Measurements from ENCODE around the gene DNAI2. TPM values are rescaled to one million over a fixed set of nuclear protein-coding genes. Genes with fewer than 3 reads are reported as not detected.

Gene DNAI2
- total RNA-seq, 1 donor from 2014 or later, result not detected

- H3K36me3 Mint-ChIP-seq (ENCODE audit: unreplicated experiment), result peaks cover 5% of the 10 kb centered on the region
- no peak for DNase-seq
- H3K4me1 Mint-ChIP-seq (ENCODE audit: low read depth, unreplicated experiment), result peaks cover 43% of the 10 kb centered on the region
- H3K9me3 Mint-ChIP-seq (ENCODE audit: unreplicated experiment), result peaks cover 38% of the 10 kb centered on the region
- H3K27ac Mint-ChIP-seq (ENCODE audit: unreplicated experiment), result peak overlapping the region; percentile 34
- TF ChIP-seq, protein P1, sequence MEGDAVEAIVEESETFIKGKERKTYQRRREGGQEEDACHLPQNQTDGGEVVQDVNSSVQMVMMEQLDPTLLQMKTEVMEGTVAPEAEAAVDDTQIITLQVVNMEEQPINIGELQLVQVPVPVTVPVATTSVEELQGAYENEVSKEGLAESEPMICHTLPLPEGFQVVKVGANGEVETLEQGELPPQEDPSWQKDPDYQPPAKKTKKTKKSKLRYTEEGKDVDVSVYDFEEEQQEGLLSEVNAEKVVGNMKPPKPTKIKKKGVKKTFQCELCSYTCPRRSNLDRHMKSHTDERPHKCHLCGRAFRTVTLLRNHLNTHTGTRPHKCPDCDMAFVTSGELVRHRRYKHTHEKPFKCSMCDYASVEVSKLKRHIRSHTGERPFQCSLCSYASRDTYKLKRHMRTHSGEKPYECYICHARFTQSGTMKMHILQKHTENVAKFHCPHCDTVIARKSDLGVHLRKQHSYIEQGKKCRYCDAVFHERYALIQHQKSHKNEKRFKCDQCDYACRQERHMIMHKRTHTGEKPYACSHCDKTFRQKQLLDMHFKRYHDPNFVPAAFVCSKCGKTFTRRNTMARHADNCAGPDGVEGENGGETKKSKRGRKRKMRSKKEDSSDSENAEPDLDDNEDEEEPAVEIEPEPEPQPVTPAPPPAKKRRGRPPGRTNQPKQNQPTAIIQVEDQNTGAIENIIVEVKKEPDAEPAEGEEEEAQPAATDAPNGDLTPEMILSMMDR (IDR thresholded peaks at IDR 0.05; ENCODE audit: partially characterized antibody, unreplicated experiment), result no peak
- peak overlapping the region; percentile 93 for H3K4me3 Mint-ChIP-seq (ENCODE audit: unreplicated experiment)
- H3K27me3 Mint-ChIP-seq (ENCODE audit: unreplicated experiment), result peaks cover 23% of the 10 kb centered on the region
Measured at GRCh38 chr17:74328487-74328886, 54.5 kb downstream of the DNAI2 start.

DNA sequence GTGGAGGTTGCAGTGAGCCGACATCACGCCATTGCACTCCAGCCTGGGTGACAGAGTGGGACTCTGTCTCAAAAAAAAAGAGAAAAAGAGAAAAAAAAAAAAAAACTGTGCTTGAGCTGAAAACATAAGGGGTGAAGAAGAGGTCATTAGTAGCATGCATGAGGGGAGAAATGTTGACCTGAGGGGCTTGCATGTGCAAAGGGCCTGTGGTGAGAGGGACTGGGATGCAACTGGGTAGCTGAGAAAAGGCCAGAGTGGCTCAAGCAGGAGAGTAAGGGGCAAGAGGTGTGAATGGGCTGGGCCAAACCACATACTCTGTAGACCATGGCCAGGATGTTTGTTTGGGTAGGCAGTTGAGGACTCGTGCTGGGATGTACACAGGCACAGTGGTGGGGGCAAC, 55.3 kb downstream of the DNAI2 start:
- Mint-ChIP-seq H3K9me3 (ENCODE audit: unreplicated experiment) (peaks cover 43% of the 10 kb centered on the region), H3K27me3 (ENCODE audit: unreplicated experiment) (peaks cover 24% of the 10 kb centered on the region), H3K4me3 (ENCODE audit: unreplicated experiment) (peak overlapping the region; percentile 73), H3K4me1 (ENCODE audit: low read depth, unreplicated experiment) (peaks cover 44% of the 10 kb centered on the region), H3K36me3 (ENCODE audit: unreplicated experiment) (peaks cover 5% of the 10 kb centered on the region), H3K27ac (ENCODE audit: unreplicated experiment) (peak overlapping the region; percentile 85)
- TF ChIP-seq, protein P1 (IDR thresholded peaks at IDR 0.05; ENCODE audit: partially characterized antibody, unreplicated experiment), result no peak
- DNase-seq, result no peak

DNA sequence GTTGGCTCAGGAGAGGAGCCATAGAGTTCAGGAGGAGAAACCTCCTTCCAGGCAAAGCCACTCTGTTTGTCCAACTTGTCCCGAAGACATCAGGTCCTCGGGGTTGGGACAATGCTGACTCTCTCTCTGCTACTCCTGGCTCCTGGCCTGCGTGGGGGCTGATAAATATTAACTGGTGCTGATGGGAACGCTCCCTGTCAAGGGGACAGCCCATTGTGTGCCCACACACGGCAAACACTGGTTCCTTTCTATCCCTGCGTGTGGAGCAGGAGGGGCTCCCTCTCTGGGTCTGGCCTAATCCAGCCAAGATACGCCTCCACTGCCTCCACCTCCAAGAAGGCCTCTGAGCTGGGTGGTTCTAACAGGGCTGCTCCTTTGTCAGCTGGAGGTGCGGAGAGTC, 56.4 kb downstream of the DNAI2 start:
- Mint-ChIP-seq H3K9me3 (ENCODE audit: unreplicated experiment) (peaks cover 43% of the 10 kb centered on the region), H3K36me3 (ENCODE audit: unreplicated experiment) (peaks cover 5% of the 10 kb centered on the region), H3K27ac (ENCODE audit: unreplicated experiment) (peak overlapping the region; percentile 95), H3K4me1 (ENCODE audit: low read depth, unreplicated experiment) (peaks cover 44% of the 10 kb centered on the region), H3K27me3 (ENCODE audit: unreplicated experiment) (peaks cover 24% of the 10 kb centered on the region), H3K4me3 (ENCODE audit: unreplicated experiment) (peak overlapping the region; percentile 30)
- no peak for DNase-seq
- TF ChIP-seq, protein P1 (IDR thresholded peaks at IDR 0.05; ENCODE audit: partially characterized antibody, unreplicated experiment), result no peak

- Mint-ChIP-seq H3K9me3 (ENCODE audit: unreplicated experiment) (peaks cover 39% of the 10 kb centered on the region), H3K27ac (ENCODE audit: unreplicated experiment) (peak overlapping the region; percentile 95), H3K4me1 (ENCODE audit: low read depth, unreplicated experiment) (peaks cover 38% of the 10 kb centered on the region), H3K4me3 (ENCODE audit: unreplicated experiment) (peak overlapping the region; percentile 83), H3K27me3 (ENCODE audit: unreplicated experiment) (peaks cover 21% of the 10 kb centered on the region), H3K36me3 (ENCODE audit: unreplicated experiment) (peaks cover 10% of the 10 kb centered on the region)
- no peak for DNase-seq
- TF ChIP-seq, protein P1 (IDR thresholded peaks at IDR 0.05; ENCODE audit: partially characterized antibody, unreplicated experiment), result no peak
Measured at GRCh38 chr17:74332017-74332650, 58.1 kb downstream of the DNAI2 start.

DNA sequence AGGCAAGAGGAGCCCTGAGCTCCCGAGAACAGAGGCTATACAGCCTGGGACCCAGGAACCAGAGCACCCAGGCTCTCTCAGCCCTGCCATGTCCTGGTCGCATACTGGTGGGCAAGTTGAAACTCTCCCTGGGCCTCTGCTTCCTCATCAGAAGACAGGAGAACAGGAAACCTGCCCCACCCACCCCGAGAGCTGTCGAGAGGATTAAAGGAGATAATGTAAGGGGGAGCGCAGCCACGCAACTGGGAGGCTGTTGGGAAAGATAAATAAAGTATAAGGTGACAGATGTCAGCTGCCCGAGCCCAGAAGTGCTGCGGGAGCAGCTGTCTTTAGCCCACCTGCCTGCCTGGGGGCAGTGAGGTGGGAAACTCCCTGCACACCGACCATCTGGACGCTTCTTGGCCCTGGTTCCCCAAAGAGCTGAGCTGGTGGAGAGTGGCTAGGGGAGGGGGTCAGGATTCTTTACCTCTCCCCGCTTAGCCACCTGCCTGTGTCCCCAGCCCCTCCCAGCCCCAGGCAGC, 58.8 kb downstream of the DNAI2 start:
- H3K9me3 Mint-ChIP-seq (ENCODE audit: unreplicated experiment), result peaks cover 33% of the 10 kb centered on the region
- peak overlapping the region; percentile 95 for H3K27ac Mint-ChIP-seq (ENCODE audit: unreplicated experiment)
- TF ChIP-seq, protein P1 (IDR thresholded peaks at IDR 0.05; ENCODE audit: partially characterized antibody, unreplicated experiment), result no peak
- peaks cover 38% of the 10 kb centered on the region for H3K4me1 Mint-ChIP-seq (ENCODE audit: low read depth, unreplicated experiment)
- DNase-seq, result peak; percentile 66
- H3K36me3 Mint-ChIP-seq (ENCODE audit: unreplicated experiment), result peaks cover 10% of the 10 kb centered on the region
- H3K4me3 Mint-ChIP-seq (ENCODE audit: unreplicated experiment), result peak overlapping the region; percentile 83
- peaks cover 24% of the 10 kb centered on the region for H3K27me3 Mint-ChIP-seq (ENCODE audit: unreplicated experiment)

Measured in glutamatergic neuron (in vitro differentiated cells).